COLO668 (cell line): ENCODE results near the gene TFCP2L1.
"Not testable (repeated sequence)": the region's sequence is repeated elsewhere in the genome, so short reads cannot be mapped to it uniquely, and the experiment has no call there.

Experiments
- DNase-seq: peaks from one replicate; lab custom pipeline; 2025; ENCODE audit not compliant: unreplicated experiment; lab: John Stamatoyannopoulos, UW

The TFCP2L1 gene

GRCh38 chr2:121227381-121228144 lies 57.4 kb downstream of the TFCP2L1 start:
- DNase-seq: peak; percentile 94

GRCh38 chr2:121225681-121226080 lies 59.3 kb downstream of the TFCP2L1 start:
- not testable (repeated sequence) for DNase-seq

- no peak for DNase-seq
These were observed 64.0 kb downstream of the TFCP2L1 start for GRCh38 chr2:121220995-121221394.

GRCh38 chr2:121219866-121220265 lies 65.1 kb downstream of the TFCP2L1 start:
- DNase-seq: no peak

GRCh38 chr2:121218386-121218938 lies 66.5 kb downstream of the TFCP2L1 start:
- DNase-seq: no peak

- no peak for DNase-seq
These were observed 67.4 kb downstream of the TFCP2L1 start for GRCh38 chr2:121217627-121218026.

- DNase-seq: no peak
These were observed 70.7 kb downstream of the TFCP2L1 start for GRCh38 chr2:121214296-121214695.

- no peak for DNase-seq
These were observed 71.6 kb downstream of the TFCP2L1 start for GRCh38 chr2:121213386-121213785.

GRCh38 chr2:121212661-121213325 lies 72.2 kb downstream of the TFCP2L1 start:
- DNase-seq: no peak

- DNase-seq: peak; percentile 56
These were observed 73.3 kb downstream of the TFCP2L1 start for GRCh38 chr2:121211689-121212151.

- DNase-seq: peak; percentile 67
These were observed 73.8 kb downstream of the TFCP2L1 start for GRCh38 chr2:121211251-121211650.

- peak; percentile 79 for DNase-seq
These were observed 74.3 kb downstream of the TFCP2L1 start for GRCh38 chr2:121210691-121211090.

- no peak for DNase-seq
These were observed 75.9 kb downstream of the TFCP2L1 start for GRCh38 chr2:121209014-121209610.

- no peak for DNase-seq
These were observed 77.5 kb downstream of the TFCP2L1 start for GRCh38 chr2:121207494-121207893.

GRCh38 chr2:121205321-121205942 lies 79.6 kb downstream of the TFCP2L1 start:
- DNase-seq: peak; percentile 41

GRCh38 chr2:121203591-121204249 lies 81.3 kb downstream of the TFCP2L1 start:
- peak; percentile 73 for DNase-seq

GRCh38 chr2:121202541-121203310 lies 82.3 kb downstream of the TFCP2L1 start:
- peak; percentile 89 for DNase-seq

- DNase-seq: no peak
These were observed 83.2 kb downstream of the TFCP2L1 start for GRCh38 chr2:121201796-121202195.

- no peak for DNase-seq
These were observed 84.3 kb downstream of the TFCP2L1 start for GRCh38 chr2:121200419-121201315.
